ENCODE data around the gene NLN.

NLN gene

DNA sequence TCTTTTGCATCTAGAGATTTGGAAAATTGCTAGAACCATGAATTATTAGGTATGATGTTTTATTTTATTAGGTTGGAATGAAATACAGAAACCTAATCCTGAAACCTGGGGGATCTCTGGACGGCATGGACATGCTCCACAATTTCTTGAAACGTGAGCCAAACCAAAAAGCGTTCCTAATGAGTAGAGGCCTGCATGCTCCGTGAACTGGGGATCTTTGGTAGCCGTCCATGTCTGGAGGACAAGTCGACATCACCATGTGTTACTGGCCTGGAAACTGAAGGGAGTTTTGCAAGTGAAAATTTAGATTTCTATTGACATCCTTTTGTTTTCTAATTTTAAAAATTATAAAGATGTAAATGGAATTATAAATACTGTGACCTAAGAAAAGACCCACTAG lies 100.7 kb downstream of the NLN start:
- ATAC-seq, result peak; percentile 60
- TF ChIP-seq ZNF8 (CRISPR knock-in tag; IDR thresholded peaks at IDR 0.05) (no peak), ESRRG (CRISPR knock-in tag; IDR thresholded peaks at IDR 0.05) (no peak), ZFP3 (CRISPR knock-in tag; IDR thresholded peaks at IDR 0.05) (no peak), ZNF565 (CRISPR knock-in tag; conservative IDR thresholded peaks at IDR 0.05; ENCODE audit: low read depth) (no peak), PPARA (CRISPR knock-in tag; IDR thresholded peaks at IDR 0.05; ENCODE audit: borderline replicate concordance) (no peak), ZNF70 (CRISPR knock-in tag; IDR thresholded peaks at IDR 0.05) (no peak), GLIS3 (CRISPR knock-in tag; IDR thresholded peaks at IDR 0.05) (no peak), TCF4 (CRISPR knock-in tag; IDR thresholded peaks at IDR 0.05; ENCODE audit: borderline replicate concordance) (no peak), ZFP30 (CRISPR knock-in tag; IDR thresholded peaks at IDR 0.05) (no peak)
- TF ChIP-seq, protein P1, sequence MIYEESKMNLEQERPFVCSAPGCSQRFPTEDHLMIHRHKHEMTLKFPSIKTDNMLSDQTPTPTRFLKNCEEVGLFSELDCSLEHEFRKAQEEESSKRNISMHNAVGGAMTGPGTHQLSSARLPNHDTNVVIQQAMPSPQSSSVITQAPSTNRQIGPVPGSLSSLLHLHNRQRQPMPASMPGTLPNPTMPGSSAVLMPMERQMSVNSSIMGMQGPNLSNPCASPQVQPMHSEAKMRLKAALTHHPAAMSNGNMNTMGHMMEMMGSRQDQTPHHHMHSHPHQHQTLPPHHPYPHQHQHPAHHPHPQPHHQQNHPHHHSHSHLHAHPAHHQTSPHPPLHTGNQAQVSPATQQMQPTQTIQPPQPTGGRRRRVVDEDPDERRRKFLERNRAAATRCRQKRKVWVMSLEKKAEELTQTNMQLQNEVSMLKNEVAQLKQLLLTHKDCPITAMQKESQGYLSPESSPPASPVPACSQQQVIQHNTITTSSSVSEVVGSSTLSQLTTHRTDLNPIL (CRISPR knock-in tag; IDR thresholded peaks at IDR 0.05; ENCODE audit: low read depth), result no peak
- TF ChIP-seq, protein P2, sequence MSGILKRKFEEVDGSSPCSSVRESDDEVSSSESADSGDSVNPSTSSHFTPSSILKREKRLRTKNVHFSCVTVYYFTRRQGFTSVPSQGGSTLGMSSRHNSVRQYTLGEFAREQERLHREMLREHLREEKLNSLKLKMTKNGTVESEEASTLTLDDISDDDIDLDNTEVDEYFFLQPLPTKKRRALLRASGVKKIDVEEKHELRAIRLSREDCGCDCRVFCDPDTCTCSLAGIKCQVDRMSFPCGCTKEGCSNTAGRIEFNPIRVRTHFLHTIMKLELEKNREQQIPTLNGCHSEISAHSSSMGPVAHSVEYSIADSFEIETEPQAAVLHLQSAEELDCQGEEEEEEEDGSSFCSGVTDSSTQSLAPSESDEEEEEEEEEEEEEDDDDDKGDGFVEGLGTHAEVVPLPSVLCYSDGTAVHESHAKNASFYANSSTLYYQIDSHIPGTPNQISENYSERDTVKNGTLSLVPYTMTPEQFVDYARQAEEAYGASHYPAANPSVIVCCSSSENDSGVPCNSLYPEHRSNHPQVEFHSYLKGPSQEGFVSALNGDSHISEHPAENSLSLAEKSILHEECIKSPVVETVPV (CRISPR knock-in tag; IDR thresholded peaks at IDR 0.05), result no peak

DNA sequence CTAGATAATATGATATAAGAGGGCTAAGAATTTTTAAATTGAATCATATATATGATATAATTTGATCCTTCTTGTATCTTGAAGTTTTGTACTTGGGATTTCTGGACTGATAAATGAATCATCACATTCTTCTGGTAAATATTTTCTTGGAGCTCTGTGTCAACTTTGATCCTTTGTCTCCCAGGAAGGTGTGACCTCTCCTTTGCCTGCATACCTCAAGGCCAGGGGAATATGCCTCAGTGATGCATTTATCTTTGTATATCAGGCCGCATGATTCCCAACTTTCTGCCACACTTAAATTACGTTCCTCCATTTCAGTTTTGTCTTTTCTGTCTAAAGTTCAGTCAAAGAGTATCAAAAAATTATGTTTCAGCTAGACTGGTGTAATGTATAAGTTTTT lies 101.2 kb downstream of the NLN start:
- no peak for TF ChIP-seq RARB (CRISPR knock-in tag; IDR thresholded peaks at IDR 0.05)
- 0 out of 2 replicates have a peak, but pooled peaks have one; percentile 17 for TF ChIP-seq ZFP3 (CRISPR knock-in tag; IDR thresholded peaks at IDR 0.05)
- no peak for TF ChIP-seq ARNTL (CRISPR knock-in tag; IDR thresholded peaks at IDR 0.05; ENCODE audit: borderline replicate concordance, low read depth)
- TF ChIP-seq, protein P2 (CRISPR knock-in tag; IDR thresholded peaks at IDR 0.05), result no peak
- no peak for TF ChIP-seq PPARA (CRISPR knock-in tag; IDR thresholded peaks at IDR 0.05; ENCODE audit: borderline replicate concordance)
- peak; percentile 37; the same call in 1 of the 2 replicates for TF ChIP-seq CSDC2 (CRISPR knock-in tag; IDR thresholded peaks at IDR 0.05)
- TF ChIP-seq ISL1 (CRISPR knock-in tag; IDR thresholded peaks at IDR 0.05), result peak; percentile 83; the same call in 1 of the 2 replicates
- peak; percentile 37 for ATAC-seq

DNA sequence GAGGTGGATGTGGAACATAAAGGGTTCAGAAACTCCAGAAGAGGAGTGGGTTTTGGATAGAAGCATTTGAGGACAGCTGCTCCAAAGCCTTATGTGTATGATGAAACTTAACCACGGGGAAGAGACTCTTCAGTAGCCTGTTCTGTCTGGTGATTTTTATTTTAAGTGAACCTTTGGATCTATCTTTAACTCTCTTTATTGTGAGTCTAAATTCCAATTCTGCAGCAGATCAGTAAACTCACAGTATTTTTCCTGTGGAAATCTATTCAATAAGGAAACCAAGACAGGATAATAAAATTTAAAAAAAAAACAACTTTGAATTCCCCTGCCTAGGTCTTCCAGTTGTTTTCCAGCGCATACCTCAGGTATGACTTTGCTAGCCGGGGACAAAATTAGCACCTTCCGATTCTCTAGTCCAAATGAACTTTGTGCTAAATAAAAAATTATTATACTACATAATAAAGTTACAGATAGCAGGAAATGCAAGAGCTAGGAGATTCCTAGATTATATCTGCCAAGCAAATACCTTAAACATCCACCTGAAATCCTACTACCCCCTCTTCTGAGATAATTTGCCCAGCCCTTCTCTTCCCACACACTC lies 101.9 kb downstream of the NLN start:
- no peak for ATAC-seq
- no peak for TF ChIP-seq ZC3H10 (CRISPR knock-in tag; IDR thresholded peaks at IDR 0.05)

DNA sequence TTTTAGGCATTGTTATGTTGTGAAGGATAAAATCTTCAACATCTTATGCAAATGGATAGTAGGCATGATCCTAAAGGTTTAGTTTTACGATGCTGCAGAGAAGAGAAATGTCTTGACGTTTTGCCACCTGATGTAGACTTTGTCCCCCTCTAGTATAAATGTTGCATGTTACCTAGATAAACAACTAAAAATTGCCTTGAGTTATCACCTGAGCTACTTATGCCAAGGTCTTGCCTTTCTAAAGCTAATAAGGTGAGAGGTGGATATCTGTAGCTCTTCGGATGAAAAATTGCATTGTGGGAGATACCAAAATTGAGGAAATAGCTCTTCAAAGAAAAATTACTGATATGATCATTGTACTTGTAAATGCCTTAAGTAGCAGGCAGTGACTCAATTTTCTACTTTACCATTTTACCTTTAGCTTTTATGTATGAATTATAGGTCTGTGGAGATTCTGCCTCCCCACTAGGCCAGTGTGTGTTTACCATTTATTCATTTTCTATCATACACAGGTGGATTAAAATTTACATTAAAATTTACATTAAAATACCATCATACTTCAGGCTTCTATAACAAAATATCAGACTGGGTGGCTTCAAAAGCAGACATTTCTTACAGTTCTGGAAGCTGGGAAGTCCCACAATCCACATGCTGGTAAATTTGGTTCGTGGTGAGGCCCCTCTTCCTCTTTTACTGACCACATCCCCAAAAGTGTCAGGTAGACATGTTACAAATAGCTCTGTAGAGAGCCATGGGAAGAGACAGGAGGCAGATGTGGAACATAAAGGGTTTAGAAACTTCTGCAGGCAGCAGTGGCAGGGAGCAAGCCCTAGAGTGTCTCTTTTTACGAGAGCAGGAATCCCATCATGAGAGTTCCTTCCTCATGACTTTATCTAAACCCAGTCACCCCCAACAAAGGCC lies 103.7 kb downstream of the NLN start:
- no peak for ATAC-seq

More for the DNA sequence above, 103.7 kb downstream of the NLN start:
- TF ChIP-seq ZNF8 (CRISPR knock-in tag; IDR thresholded peaks at IDR 0.05) (no peak), GLIS3 (CRISPR knock-in tag; IDR thresholded peaks at IDR 0.05) (no peak), ZFP3 (CRISPR knock-in tag; IDR thresholded peaks at IDR 0.05) (no peak), TCF4 (CRISPR knock-in tag; IDR thresholded peaks at IDR 0.05; ENCODE audit: borderline replicate concordance) (no peak), TOX (CRISPR knock-in tag; IDR thresholded peaks at IDR 0.05; ENCODE audit: borderline replicate concordance) (no peak), BACH2 (CRISPR knock-in tag; IDR thresholded peaks at IDR 0.05; ENCODE audit: borderline replicate concordance) (no peak), ARNTL (CRISPR knock-in tag; IDR thresholded peaks at IDR 0.05; ENCODE audit: borderline replicate concordance, low read depth) (no peak), ESRRG (CRISPR knock-in tag; IDR thresholded peaks at IDR 0.05) (no peak), OSR1 (CRISPR knock-in tag; IDR thresholded peaks at IDR 0.05) (no peak), ZNF565 (CRISPR knock-in tag; conservative IDR thresholded peaks at IDR 0.05; ENCODE audit: low read depth) (no peak), PPARA (CRISPR knock-in tag; IDR thresholded peaks at IDR 0.05; ENCODE audit: borderline replicate concordance) (no peak), SNAI2 (CRISPR knock-in tag; IDR thresholded peaks at IDR 0.05) (no peak)
- TF ChIP-seq, protein P3, sequence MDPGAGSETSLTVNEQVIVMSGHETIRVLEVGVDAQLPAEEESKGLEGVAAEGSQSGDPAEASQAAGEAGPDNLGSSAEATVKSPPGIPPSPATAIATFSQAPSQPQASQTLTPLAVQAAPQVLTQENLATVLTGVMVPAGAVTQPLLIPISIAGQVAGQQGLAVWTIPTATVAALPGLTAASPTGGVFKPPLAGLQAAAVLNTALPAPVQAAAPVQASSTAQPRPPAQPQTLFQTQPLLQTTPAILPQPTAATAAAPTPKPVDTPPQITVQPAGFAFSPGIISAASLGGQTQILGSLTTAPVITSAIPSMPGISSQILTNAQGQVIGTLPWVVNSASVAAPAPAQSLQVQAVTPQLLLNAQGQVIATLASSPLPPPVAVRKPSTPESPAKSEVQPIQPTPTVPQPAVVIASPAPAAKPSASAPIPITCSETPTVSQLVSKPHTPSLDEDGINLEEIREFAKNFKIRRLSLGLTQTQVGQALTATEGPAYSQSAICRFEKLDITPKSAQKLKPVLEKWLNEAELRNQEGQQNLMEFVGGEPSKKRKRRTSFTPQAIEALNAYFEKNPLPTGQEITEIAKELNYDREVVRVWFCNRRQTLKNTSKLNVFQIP (CRISPR knock-in tag; IDR thresholded peaks at IDR 0.05; ENCODE audit: borderline replicate concordance, low read depth), result no peak
- TF ChIP-seq, protein P4, sequence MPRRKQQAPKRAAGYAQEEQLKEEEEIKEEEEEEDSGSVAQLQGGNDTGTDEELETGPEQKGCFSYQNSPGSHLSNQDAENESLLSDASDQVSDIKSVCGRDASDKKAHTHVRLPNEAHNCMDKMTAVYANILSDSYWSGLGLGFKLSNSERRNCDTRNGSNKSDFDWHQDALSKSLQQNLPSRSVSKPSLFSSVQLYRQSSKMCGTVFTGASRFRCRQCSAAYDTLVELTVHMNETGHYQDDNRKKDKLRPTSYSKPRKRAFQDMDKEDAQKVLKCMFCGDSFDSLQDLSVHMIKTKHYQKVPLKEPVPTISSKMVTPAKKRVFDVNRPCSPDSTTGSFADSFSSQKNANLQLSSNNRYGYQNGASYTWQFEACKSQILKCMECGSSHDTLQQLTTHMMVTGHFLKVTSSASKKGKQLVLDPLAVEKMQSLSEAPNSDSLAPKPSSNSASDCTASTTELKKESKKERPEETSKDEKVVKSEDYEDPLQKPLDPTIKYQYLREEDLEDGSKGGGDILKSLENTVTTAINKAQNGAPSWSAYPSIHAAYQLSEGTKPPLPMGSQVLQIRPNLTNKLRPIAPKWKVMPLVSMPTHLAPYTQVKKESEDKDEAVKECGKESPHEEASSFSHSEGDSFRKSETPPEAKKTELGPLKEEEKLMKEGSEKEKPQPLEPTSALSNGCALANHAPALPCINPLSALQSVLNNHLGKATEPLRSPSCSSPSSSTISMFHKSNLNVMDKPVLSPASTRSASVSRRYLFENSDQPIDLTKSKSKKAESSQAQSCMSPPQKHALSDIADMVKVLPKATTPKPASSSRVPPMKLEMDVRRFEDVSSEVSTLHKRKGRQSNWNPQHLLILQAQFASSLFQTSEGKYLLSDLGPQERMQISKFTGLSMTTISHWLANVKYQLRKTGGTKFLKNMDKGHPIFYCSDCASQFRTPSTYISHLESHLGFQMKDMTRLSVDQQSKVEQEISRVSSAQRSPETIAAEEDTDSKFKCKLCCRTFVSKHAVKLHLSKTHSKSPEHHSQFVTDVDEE (CRISPR knock-in tag; IDR thresholded peaks at IDR 0.05), result no peak
- TF ChIP-seq, protein P2 (CRISPR knock-in tag; IDR thresholded peaks at IDR 0.05), result no peak
- TF ChIP-seq, protein P1 (CRISPR knock-in tag; IDR thresholded peaks at IDR 0.05; ENCODE audit: low read depth), result no peak
